ENCODE measurements around the gene ATF2. TPM values are rescaled to one million over a fixed set of nuclear protein-coding genes. Genes with fewer than 3 reads are reported as not detected.

Gene ATF2
- total RNA-seq, 1 donor from 2014 or later, result 91.3 TPM

GRCh38 chr2:175074478-175074877 lies 93.5 kb downstream of the ATF2 start:
- DNase-seq, result no peak
- no peak for TF ChIP-seq CTCF (IDR thresholded peaks at IDR 0.05; ENCODE audit: partially characterized antibody, unreplicated experiment)
- Mint-ChIP-seq H3K4me1 (ENCODE audit: low read depth, unreplicated experiment) (no peaks in the 10 kb centered on the region), H3K36me3 (ENCODE audit: unreplicated experiment) (no peaks in the 10 kb centered on the region), H3K27ac (ENCODE audit: unreplicated experiment) (no peak overlapping the region), H3K27me3 (ENCODE audit: unreplicated experiment) (no peaks in the 10 kb centered on the region), H3K4me3 (ENCODE audit: unreplicated experiment) (no peak overlapping the region), H3K9me3 (ENCODE audit: unreplicated experiment) (no peaks in the 10 kb centered on the region)

GRCh38 chr2:175068534-175068933 lies 99.5 kb downstream of the ATF2 start:
- no peak for DNase-seq
- no peaks in the 10 kb centered on the region for H3K4me1 Mint-ChIP-seq (ENCODE audit: low read depth, unreplicated experiment)
- no peaks in the 10 kb centered on the region for H3K27me3 Mint-ChIP-seq (ENCODE audit: unreplicated experiment)
- no peak for TF ChIP-seq CTCF (IDR thresholded peaks at IDR 0.05; ENCODE audit: partially characterized antibody, unreplicated experiment)
- no peak overlapping the region for H3K4me3 Mint-ChIP-seq (ENCODE audit: unreplicated experiment)
- peaks cover 11% of the 10 kb centered on the region for H3K36me3 Mint-ChIP-seq (ENCODE audit: unreplicated experiment)
- peaks cover 3% of the 10 kb centered on the region for H3K9me3 Mint-ChIP-seq (ENCODE audit: unreplicated experiment)
- no peak overlapping the region for H3K27ac Mint-ChIP-seq (ENCODE audit: unreplicated experiment)

GRCh38 chr2:175066411-175066810 lies 101.6 kb downstream of the ATF2 start:
- no peak overlapping the region for H3K4me3 Mint-ChIP-seq (ENCODE audit: unreplicated experiment)
- no peaks in the 10 kb centered on the region for H3K4me1 Mint-ChIP-seq (ENCODE audit: low read depth, unreplicated experiment)
- no peak overlapping the region for H3K27ac Mint-ChIP-seq (ENCODE audit: unreplicated experiment)
- no peak for DNase-seq
- H3K27me3 Mint-ChIP-seq (ENCODE audit: unreplicated experiment), result no peaks in the 10 kb centered on the region
- no peak for TF ChIP-seq CTCF (IDR thresholded peaks at IDR 0.05; ENCODE audit: partially characterized antibody, unreplicated experiment)
- H3K36me3 Mint-ChIP-seq (ENCODE audit: unreplicated experiment), result peaks cover 15% of the 10 kb centered on the region
- peaks cover 3% of the 10 kb centered on the region for H3K9me3 Mint-ChIP-seq (ENCODE audit: unreplicated experiment)

- Mint-ChIP-seq H3K27ac (ENCODE audit: unreplicated experiment) (no peak overlapping the region), H3K4me3 (ENCODE audit: unreplicated experiment) (no peak overlapping the region), H3K36me3 (ENCODE audit: unreplicated experiment) (peaks cover 15% of the 10 kb centered on the region), H3K9me3 (ENCODE audit: unreplicated experiment) (peaks cover 3% of the 10 kb centered on the region), H3K4me1 (ENCODE audit: low read depth, unreplicated experiment) (no peaks in the 10 kb centered on the region), H3K27me3 (ENCODE audit: unreplicated experiment) (no peaks in the 10 kb centered on the region)
- TF ChIP-seq CTCF (IDR thresholded peaks at IDR 0.05; ENCODE audit: partially characterized antibody, unreplicated experiment), result no peak
- no peak for DNase-seq
Measured at GRCh38 chr2:175064797-175065196, 103.2 kb downstream of the ATF2 start.

GRCh38 chr2:175063741-175064140 lies 104.3 kb downstream of the ATF2 start:
- Mint-ChIP-seq H3K4me3 (ENCODE audit: unreplicated experiment) (no peak overlapping the region), H3K4me1 (ENCODE audit: low read depth, unreplicated experiment) (no peaks in the 10 kb centered on the region), H3K36me3 (ENCODE audit: unreplicated experiment) (peaks cover 15% of the 10 kb centered on the region), H3K27ac (ENCODE audit: unreplicated experiment) (no peak overlapping the region), H3K9me3 (ENCODE audit: unreplicated experiment) (peaks cover 3% of the 10 kb centered on the region), H3K27me3 (ENCODE audit: unreplicated experiment) (no peaks in the 10 kb centered on the region)
- no peak for DNase-seq
- TF ChIP-seq CTCF (IDR thresholded peaks at IDR 0.05; ENCODE audit: partially characterized antibody, unreplicated experiment), result no peak

Measured in glutamatergic neuron (in vitro differentiated cells).